HCT116 (cell line): ENCODE measurements around the gene CHRNE. TPM values are rescaled to one million over a fixed set of nuclear protein-coding genes. Genes with fewer than 3 reads are reported as not detected.
"Not testable (repeated sequence)": the region's sequence is repeated elsewhere in the genome, so short reads cannot be mapped to it uniquely, and the experiment has no call there.

Experiments
- ATAC-seq: fragments of 200-7000 bp; cut with Tn5 transposase; 2 replicates; pipeline ENCODE4 v1.9.1; 2020; ENCODE audit warnings: mild to moderate bottlenecking, moderate library complexity
- BruUV-seq: library from RNA; stranded (reverse); fragments of 400-500 nt; replicated peaks from 2 replicates; lab custom pipeline; 2021; lab: Mats Ljungman, UMichigan
- CTCF ChIA-PET: fragments of 300-600 bp; sonication (Branson Sonifier 250); formaldehyde crosslinking; loops from one replicate; lab custom pipeline; 2021; ENCODE audit warnings: antibody characterized with exemption; lab: Charles Lee
- POLR2A ChIA-PET: fragments of 300-600, 350-600 bp; sonication (Branson Sonifier 250); formaldehyde crosslinking; loops from one replicate; lab custom pipeline; 2021; ENCODE audit warnings: antibody characterized with exemption; lab: Charles Lee
- RAD21 ChIA-PET, 2 experiments: fragments of 300-600 bp; sonication (Branson Sonifier 250); formaldehyde crosslinking; loops; one replicate each; lab custom pipeline; 2023; ENCODE audit warnings: low total read pairs in 2 of 2; ENCODE audit not compliant: uncharacterized antibody in 2 of 2, unreplicated experiment in 2 of 2, low non-redundant PET in 1 of 2; lab: Charles Lee
- DNase-seq: peaks from one replicate; pipeline ENCODE4 v3.0.0-alpha.2; 2010; ENCODE audit warnings: low read depth, low spot score
- H2AFZ ChIP-seq: fragments of 200-600 bp; shearing (Covaris generic), sonication (generic); 2 replicates; pipeline ENCODE4 v1.6.1; 2017; ENCODE audit warnings: low read depth, mixed run types, mixed read lengths, antibody characterized with exemption, low read length; ENCODE audit not compliant: poor library complexity, severe bottlenecking
- H3K27ac ChIP-seq: 2 replicates; pipeline ENCODE4 v1.5.1; 2012; ENCODE audit warnings: low read depth, low read length
- H3K27me3 ChIP-seq: fragments of 200-600 bp; sonication (generic); 2 replicates; pipeline ENCODE4 v1.6.1; 2016; ENCODE audit warnings: mixed run types, low read length, mixed read lengths; ENCODE audit not compliant: insufficient read depth
- H3K36me3 ChIP-seq, 2 experiments: fragments of 200-500 bp in 1 of 2; fragments of 200-600 bp in 1 of 2; sonication (Bioruptor generic) in 1 of 2; sonication (generic) in 1 of 2; 2 replicates each; pipeline versions ENCODE4 v1.5.1 to v1.6.1; 2014 to 2016; ENCODE audit warnings: low read length in 2 of 2, inconsistent platforms in 1 of 2, mixed read lengths in 1 of 2, mixed run types in 1 of 2; ENCODE audit not compliant: insufficient read depth in 2 of 2, control insufficient read depth in 1 of 2
- H3K4me1 ChIP-seq, 2 experiments: fragments of 200-600 bp in 1 of 2; sonication (generic) in 1 of 2; 2 replicates each; pipeline versions ENCODE4 v1.5.1 to v1.6.1; 2012 to 2017; ENCODE audit warnings: low read length in 2 of 2, inconsistent platforms in 1 of 2, mild to moderate bottlenecking in 1 of 2, mixed read lengths in 1 of 2, mixed run types in 1 of 2, moderate library complexity in 1 of 2; ENCODE audit not compliant: insufficient read depth in 2 of 2, control insufficient read depth in 1 of 2
- H3K4me2 ChIP-seq: fragments of 200-600 bp; sonication (generic); 2 replicates; pipeline ENCODE4 v1.6.1; 2017; ENCODE audit warnings: mixed run types, low read length, mixed read lengths
- H3K4me3 ChIP-seq, 2 experiments: fragments of 200-600 bp in 1 of 2; sonication (generic) in 1 of 2; replicated peaks in 1 of 2; 2 replicates each; pipeline ENCODE4 v1.5.1; 2011 to 2016; ENCODE audit warnings: low read length in 2 of 2, control low read depth in 1 of 2, low read depth in 1 of 2, mild to moderate bottlenecking in 1 of 2, mixed read lengths in 1 of 2, mixed run types in 1 of 2
- H3K79me2 ChIP-seq: fragments of 200-600 bp; sonication (generic); 2 replicates; pipeline ENCODE4 v1.6.1; 2017; ENCODE audit warnings: mild to moderate bottlenecking, mixed run types, low read length, moderate library complexity, mixed read lengths; ENCODE audit not compliant: insufficient read depth
- H3K9ac ChIP-seq: fragments of 200-600 bp; sonication (generic); 2 replicates; pipeline ENCODE4 v1.6.1; 2016; ENCODE audit warnings: low read length, mixed read lengths
- H3K9me2 ChIP-seq: fragments of 200-600 bp; sonication (generic), shearing (Covaris generic); 2 replicates; pipeline ENCODE4 v1.6.1; 2017; ENCODE audit warnings: mixed run types, mild to moderate bottlenecking, moderate library complexity; ENCODE audit not compliant: insufficient read depth
- H3K9me3 ChIP-seq, 2 experiments: fragments of 200-500 bp in 1 of 2; fragments of 200-600 bp in 1 of 2; sonication (Bioruptor generic) in 1 of 2; sonication (generic) in 1 of 2; 2 replicates each; pipeline ENCODE4 v1.6.1; 2014 to 2017; ENCODE audit warnings: low read length in 2 of 2, mixed read lengths in 2 of 2, inconsistent platforms in 1 of 2, low read depth in 1 of 2, mild to moderate bottlenecking in 1 of 2, mixed run types in 1 of 2, moderate library complexity in 1 of 2; ENCODE audit not compliant: control insufficient read depth in 1 of 2, insufficient read depth in 1 of 2
- H4K20me1 ChIP-seq: fragments of 200-600 bp; sonication (generic), shearing (Covaris generic); 2 replicates; pipeline ENCODE4 v1.6.1; 2017; ENCODE audit warnings: mixed run types, mild to moderate bottlenecking, moderate library complexity; ENCODE audit not compliant: insufficient read depth
- ELF1 ChIP-seq: IDR thresholded peaks from 2 replicates; pipeline ENCODE4 v1.6.1; 2012; ENCODE audit warnings: low read depth, borderline replicate concordance
- SIN3A ChIP-seq: IDR thresholded peaks from 2 replicates; pipeline ENCODE4 v1.6.1; 2012; ENCODE audit warnings: low read depth
- SRF ChIP-seq: IDR thresholded peaks from 2 replicates; pipeline ENCODE4 v1.6.1; 2012; ENCODE audit warnings: low read depth
- intact Hi-C: fragments of 100-400 bp; cut with micrococcal nuclease; formaldehyde crosslinking; loops from 2 replicates; pipeline ENCODE4 v1.10.0; 2022
- total RNA-seq: library from RNA; stranded (reverse); gene quantifications from one replicate; pipeline ENCODE4 v1.2.1, GENCODE V29; 2021; ENCODE audit not compliant: unreplicated experiment

Gene CHRNE
- total RNA-seq, 1 experiment from 2014 or later: 0.30 TPM

DNA sequence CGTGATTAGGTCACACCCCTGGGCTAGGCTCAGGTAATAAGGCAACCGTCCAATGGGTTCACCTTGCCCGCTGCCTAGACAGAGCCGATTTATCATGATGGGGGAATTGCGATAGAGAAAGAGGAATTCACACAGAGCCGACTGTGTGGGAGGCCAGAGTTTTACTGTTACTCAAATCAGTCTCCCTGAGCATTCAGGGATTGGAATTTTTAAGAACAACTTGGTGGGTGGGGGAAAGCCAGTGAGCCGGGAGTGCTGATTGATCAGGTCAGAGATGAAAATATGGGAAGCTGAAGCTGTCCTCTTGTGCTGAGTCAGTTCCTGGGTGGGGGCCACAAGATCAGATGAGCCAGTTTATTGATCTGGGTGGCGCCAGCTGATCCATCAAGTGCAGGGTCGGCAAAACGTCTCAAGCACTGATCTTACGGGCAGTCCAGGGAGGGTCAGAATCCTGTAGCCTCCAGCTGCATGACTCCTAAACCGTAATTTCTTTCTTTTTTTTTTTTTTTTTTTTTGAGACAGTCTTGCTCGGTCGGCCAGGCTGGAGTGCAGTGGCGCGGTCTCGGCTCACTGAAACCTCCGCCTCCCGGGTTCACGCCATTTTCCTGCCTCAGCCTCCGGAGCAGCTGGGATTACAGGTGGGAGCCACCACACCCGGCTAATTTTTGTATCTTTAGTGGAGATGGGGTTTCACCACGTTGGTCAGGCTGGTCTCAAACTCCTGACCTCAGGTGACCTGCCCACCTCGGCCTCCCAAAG lies 23.9 kb upstream of the CHRNE start:
- POLR2A ChIA-PET, H2AFZ ChIP-seq, H3K79me2 ChIP-seq, intact Hi-C loops, BruUV-seq, H3K36me3 ChIP-seq, H4K20me1 ChIP-seq, DNase-seq, H3K9me3 ChIP-seq, H3K9ac ChIP-seq, CTCF ChIA-PET, ATAC-seq, H3K27ac ChIP-seq, H3K4me2 ChIP-seq, RAD21 ChIA-PET, H3K4me1 ChIP-seq, H3K9me2 ChIP-seq, H3K4me3 ChIP-seq, H3K27me3 ChIP-seq: not testable (repeated sequence)

DNA sequence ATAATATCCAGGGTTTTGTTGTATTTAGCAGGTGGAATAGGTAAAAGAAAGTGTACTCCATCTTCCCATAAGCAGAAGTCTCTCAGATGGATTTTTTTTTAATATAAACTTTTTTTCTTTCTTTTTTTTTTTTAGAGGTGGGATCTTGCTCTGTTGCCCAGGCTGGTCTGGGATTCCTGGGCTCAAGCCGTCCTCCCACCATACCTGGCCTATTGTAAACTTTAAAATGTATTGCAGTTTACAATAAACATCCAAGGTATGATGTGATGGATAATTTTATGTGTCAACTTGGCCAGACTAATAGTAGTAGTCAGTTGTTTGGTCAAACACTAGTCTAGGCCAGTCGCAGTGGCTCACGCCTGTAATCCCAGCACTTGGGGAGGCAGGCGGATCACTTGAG lies 18.4 kb upstream of the CHRNE start:
- no peaks in the 10 kb centered on the region for H3K27me3 ChIP-seq
- no peak overlapping the region for H3K4me3 ChIP-seq
- no peaks in the 10 kb centered on the region for H3K9me3 ChIP-seq
- CTCF ChIA-PET: no interaction called here
- no peak overlapping the region for H3K27ac ChIP-seq
- no peaks in the 10 kb centered on the region for H3K79me2 ChIP-seq
- no peak overlapping the region for H2AFZ ChIP-seq
- H3K4me2 ChIP-seq: no peak overlapping the region
- H4K20me1 ChIP-seq: no peaks in the 10 kb centered on the region
- H3K36me3 ChIP-seq: no peaks in the 10 kb centered on the region
- no peak for TF ChIP-seq SIN3A
- no peak for TF ChIP-seq SRF
- no peak for TF ChIP-seq ELF1
- intact Hi-C loops: loop anchor here (2.0 kb wide), 1 partner anchor 13 kb away; no protein-coding TSS in a partner anchor
- H3K9ac ChIP-seq: no peak overlapping the region
- POLR2A ChIA-PET: no interaction called here
- no peaks in the 10 kb centered on the region for H3K9me2 ChIP-seq
- ATAC-seq (no peak), DNase-seq (no peak)
- no TSS peak for BruUV-seq
- H3K4me1 ChIP-seq: no peaks in the 10 kb centered on the region
- RAD21 ChIA-PET: no interaction called here
